ENCODE results near the gene LTBP1.

DNA sequence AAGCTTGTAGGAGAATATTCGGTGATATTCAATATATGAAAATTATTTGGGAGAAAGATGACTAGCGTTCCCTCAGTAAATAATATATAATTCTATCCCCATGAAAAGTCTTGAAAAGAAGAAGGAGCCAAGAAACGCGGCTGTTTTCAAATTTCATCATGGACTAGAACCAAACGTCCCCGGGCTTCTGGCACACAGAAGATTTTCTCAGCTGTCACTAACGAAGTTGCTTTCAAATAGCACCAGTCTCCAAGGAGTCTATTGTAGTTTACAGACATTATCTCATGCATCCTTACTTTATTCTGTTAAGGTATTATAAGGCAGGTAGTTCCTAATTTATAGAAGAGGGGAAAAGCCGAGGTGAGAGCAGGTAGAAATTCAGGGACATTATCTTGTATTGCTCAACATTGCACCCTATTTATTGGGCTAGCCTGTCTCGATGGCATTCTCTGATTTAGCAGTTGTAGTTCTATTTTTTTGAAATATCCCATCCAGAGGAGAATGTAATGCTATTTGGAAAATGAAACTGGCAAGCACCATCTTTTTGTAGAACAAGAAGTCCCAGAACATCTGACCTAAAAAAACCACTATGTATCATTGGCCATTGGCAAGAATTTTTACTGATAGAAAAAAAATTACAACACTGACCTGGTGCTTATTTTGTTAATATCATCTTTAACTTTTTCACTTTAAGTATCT lies 331.6 kb downstream of the LTBP1 start:
- TF ChIP-seq EZH2 (IDR thresholded peaks at IDR 0.05; ENCODE audit: borderline replicate concordance) (no peak), EZH2phosphoT487 (IDR thresholded peaks at IDR 0.05; ENCODE audit: low read depth, severe bottlenecking, unreplicated experiment) (no peak)
- TF ChIP-seq, protein P1, sequence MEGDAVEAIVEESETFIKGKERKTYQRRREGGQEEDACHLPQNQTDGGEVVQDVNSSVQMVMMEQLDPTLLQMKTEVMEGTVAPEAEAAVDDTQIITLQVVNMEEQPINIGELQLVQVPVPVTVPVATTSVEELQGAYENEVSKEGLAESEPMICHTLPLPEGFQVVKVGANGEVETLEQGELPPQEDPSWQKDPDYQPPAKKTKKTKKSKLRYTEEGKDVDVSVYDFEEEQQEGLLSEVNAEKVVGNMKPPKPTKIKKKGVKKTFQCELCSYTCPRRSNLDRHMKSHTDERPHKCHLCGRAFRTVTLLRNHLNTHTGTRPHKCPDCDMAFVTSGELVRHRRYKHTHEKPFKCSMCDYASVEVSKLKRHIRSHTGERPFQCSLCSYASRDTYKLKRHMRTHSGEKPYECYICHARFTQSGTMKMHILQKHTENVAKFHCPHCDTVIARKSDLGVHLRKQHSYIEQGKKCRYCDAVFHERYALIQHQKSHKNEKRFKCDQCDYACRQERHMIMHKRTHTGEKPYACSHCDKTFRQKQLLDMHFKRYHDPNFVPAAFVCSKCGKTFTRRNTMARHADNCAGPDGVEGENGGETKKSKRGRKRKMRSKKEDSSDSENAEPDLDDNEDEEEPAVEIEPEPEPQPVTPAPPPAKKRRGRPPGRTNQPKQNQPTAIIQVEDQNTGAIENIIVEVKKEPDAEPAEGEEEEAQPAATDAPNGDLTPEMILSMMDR (IDR thresholded peaks at IDR 0.05; ENCODE audit: poor library complexity): no peak

Measured in hepatocyte (in vitro differentiated cells).